Islet precursor cell (in vitro differentiated cells): ENCODE data around the gene PRDX5.

ENCODE experiments used
- DNase-seq: peaks from one replicate; pipeline ENCODE4 v3.0.0-alpha.2; 2018

The PRDX5 gene

GRCh38 chr11:64317961-64318765 is at the start of gene PRDX5:
TSS of gene PRDX5 (plus strand) at chr11:64318121. CDS start at chr11:64318216, 95 bp downstream.
- DNase-seq, result peak; percentile 97

DNA sequence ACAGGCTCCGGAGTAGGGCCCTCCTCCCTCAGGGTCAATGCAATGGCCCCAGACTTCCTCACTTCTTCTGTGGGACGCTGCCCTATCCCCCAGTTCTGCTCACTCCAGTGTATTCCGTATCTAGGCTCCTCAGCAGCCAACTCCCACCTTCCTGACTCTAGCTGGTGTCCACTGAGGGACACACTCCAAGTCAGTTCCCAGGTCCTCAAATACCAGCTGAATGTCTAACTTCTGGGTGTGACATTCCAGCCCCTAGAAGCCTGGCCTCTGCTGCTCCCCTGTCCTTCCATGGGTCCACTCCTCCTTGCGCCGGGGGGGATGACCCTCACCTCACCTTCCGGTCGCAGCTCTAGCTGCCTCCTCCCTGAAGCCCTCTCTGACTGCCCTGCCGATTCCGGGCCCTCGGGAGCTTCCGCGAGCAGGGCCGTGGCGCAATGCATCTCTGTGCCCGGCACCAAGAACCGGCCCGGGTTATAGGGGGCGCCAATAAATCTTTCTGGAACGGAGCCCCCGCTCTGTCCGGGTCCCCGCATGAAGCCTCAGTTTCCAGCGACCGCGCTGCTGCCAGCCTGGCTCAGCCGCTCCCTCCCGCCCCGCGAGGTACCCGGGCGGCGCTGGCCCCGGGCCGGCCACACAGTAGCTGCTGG is 48.9 kb upstream of the PRDX5 start:
- peak; percentile 86 for DNase-seq

GRCh38 chr11:64269540-64270220 is 48.2 kb upstream of the PRDX5 start:
- peak; percentile 100 for DNase-seq

DNA sequence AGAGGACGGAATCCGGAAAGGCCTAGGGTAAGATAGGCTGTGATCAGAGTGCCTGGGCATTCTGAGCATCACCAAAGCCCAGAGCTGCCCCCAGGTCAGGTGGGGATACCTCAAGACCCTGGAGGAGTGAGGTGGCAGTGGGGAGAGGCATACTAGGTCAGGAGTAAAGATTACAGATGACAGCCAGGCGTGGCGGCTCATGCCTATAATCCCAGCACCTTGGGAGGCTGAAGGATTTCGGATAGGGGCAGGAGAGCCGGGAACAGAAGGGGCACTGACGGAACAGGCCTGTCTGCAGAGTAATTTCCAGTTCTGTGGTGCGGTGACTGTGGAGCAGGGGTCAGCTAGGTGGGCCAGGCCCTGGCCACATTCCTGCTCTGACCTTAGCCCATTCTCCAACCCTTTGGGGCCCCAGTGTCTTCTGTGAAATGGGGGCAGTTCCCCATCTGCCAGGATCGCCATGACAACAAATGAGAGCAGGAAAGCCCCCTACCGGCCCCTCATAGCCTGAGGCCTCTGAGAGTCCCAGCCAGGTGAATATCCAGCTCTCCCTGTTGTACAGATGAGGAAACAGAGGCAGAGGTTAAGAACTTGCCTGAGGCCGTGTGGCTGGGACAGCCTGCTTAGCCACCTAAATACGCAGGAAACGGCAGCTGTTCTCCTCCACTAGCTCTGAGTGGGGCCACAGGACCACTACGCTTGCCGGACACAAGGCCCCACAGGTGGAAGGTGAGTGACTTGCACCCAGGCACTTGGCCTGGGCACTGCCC is 42.7 kb upstream of the PRDX5 start:
- DNase-seq, result no peak

DNA sequence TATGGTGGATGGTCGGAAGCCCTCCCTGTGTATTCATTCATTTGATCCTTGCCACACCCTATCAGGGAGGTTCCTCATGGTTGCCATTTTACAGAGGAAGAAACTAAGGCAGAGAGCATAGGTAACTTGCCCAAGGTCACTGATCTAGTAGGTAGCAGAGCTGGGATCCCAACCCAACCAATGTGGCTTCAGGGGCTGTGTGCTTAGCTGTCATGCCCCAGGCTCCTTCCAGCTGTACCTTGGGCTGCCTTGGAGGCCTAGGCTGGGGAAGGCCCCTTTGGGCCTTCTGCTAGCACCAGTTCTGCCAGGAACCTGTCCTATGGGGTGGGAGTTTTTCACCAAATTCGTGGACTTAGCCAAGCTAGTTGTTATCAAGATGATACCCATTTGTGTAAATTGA is 42.1 kb upstream of the PRDX5 start:
- DNase-seq, result no peak

DNA sequence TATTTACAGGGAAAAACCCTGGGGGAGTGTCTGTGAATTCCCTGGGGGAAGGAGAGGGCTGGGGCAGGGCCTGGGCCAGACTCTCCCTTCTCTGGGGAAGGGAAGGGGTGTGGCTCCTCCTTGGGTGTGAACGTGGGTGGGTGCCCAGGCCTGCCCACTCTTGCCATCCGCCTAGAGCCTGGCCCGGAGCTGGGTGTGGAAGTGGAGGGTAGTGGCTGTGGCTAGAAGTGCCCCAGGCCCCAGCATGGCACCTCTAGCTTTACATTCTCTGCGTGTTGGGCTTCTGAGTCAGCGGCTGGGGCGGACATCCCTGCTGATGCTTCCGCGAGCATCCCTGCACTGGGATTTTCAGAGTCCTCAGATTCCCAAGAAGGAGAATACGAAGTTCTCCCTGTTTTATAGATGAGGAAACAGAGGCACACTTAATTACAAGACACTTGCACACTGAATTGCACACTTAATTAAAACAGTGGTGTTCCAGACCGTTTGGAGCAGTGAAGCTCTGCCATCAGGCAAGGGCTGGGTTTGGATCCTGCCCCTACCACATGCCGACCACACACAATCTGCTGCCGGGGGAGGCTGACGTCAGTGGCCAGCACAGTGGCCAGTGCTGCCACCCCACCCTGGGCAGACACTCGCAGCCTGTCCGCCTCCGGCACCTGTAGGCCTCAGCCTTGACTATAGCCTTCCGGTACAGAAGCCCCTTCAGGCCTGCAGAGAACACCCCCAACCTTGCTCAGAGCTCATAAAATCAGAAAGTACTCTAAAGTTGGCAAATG is 41.1 kb upstream of the PRDX5 start:
- no peak for DNase-seq

- DNase-seq, result no peak
Measured at GRCh38 chr11:64278576-64279190, 39.2 kb upstream of the PRDX5 start.

GRCh38 chr11:64281957-64282770 is 35.8 kb upstream of the PRDX5 start:
- DNase-seq, result no peak

GRCh38 chr11:64283092-64283491 is 34.8 kb upstream of the PRDX5 start:
- DNase-seq, result no peak

DNA sequence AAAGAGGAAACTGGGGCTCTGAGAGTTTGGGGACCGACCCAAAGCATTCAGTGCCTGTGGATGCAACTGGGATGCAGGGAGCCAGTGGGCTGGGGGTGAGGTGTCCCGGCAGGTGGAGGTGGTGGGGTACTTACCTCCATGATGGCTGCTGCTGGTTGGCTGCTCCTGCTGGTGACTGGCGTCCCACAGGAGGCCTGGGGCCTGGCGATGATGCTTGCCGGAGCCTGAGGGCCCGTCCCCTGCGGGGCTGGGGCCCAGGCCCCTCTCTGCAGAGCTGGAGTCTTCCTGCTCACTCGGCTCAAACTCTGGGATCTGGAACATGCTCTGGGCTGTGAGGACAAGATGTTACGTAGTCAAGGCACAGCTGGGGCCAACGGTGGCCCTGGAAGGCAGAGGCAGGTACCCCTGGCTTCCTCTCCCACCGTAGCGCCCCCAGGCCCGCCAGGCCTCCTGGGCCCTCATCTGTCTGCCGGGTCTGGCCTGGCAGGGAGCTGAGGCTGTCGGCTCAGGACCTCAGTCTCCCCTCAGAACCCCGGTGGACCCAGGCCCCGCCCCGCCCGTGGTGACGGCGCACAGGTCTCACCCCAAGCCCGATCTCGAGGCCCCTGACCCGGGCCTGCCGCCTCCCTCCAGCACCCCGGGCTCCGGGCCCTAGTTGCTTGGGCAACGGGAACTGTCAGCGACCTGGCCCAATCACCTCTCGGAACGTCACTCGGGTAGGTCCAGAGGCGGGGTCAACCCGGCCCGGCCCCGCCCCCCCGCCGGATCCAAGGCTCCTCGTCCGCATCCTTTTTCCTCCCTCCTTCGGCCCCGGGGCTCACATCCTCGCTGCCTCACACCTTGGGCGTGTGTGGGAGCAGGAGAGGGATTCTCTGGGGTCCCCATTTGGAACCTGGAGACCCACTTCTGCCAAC is 33.6 kb upstream of the PRDX5 start, which contains the start of gene BAD:
Gene BAD (minus strand): TSS at position 618 of the 914 bp plus-strand sequence. CDS start 297 bp downstream, at position 321.
- peak; percentile 97 for DNase-seq

- peak; percentile 83 for DNase-seq
Measured at GRCh38 chr11:64284962-64285884, 32.7 kb upstream of the PRDX5 start, which contains the start of gene GPR137. TSS of gene GPR137 (plus strand) at chr11:64285848. CDS start at chr11:64286525, 677 bp downstream.

GRCh38 chr11:64285885-64286800 is 31.8 kb upstream of the PRDX5 start:
- DNase-seq, result peak; percentile 63

- no peak for DNase-seq
Measured at GRCh38 chr11:64286801-64287159, 31.1 kb upstream of the PRDX5 start.

GRCh38 chr11:64287676-64288352 is 30.1 kb upstream of the PRDX5 start:
- DNase-seq, result no peak

DNA sequence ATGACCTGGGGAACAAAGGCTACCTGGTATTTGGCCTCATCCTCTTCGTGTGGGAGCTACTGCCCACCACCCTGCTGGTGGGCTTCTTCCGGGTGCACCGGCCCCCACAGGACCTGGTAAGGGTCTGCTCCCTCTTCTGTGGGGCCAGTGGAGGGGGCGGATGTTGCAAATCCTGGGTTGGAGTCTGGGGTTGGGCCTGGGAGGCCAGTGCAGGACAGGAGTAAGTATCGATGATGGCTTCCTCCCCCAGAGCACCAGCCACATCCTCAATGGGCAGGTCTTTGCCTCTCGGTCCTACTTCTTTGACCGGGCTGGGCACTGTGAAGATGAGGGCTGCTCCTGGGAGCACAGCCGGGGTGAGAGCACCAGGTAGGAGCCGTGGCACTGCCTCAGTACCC is 29.6 kb upstream of the PRDX5 start:
- DNase-seq, result no peak

- DNase-seq, result no peak
Measured at GRCh38 chr11:64289002-64289564, 28.8 kb upstream of the PRDX5 start.
